Right atrium auricular region (tissue), 2 donors: ENCODE data around the gene ONECUT1. TPM values are rescaled to one million over a fixed set of nuclear protein-coding genes. Genes with fewer than 3 reads are reported as not detected.

Experiments
- DNase-seq: peaks from one replicate; pipeline ENCODE4 v3.0.0-alpha.2; 2019; ENCODE audit warnings: low spot score
- H3K27ac ChIP-seq, 2 donors: fragments of 200-600 bp; sonication (generic); 1 replicate in 1 of 2; 2 replicates in 1 of 2; pipeline ENCODE4 v1.5.1; 2016 to 2019
- H3K27me3 ChIP-seq, 2 donors: fragments of 200-600 bp; sonication (generic); one replicate each; pipeline versions ENCODE4 v1.5.1 to v1.6.0; 2017 to 2019
- H3K36me3 ChIP-seq: fragments of 200-600 bp; sonication (generic); one replicate; pipeline ENCODE4 v1.5.1; 2016
- H3K4me1 ChIP-seq, 2 donors: fragments of 200-600 bp; sonication (generic); one replicate each; pipeline versions ENCODE4 v1.5.1 to v1.6.0; 2017 to 2019
- H3K4me3 ChIP-seq, 2 donors: fragments of 200-600 bp; sonication (generic); 1 replicate in 1 of 2; 2 replicates in 1 of 2; pipeline ENCODE4 v1.5.1; 2017 to 2019; ENCODE audit warnings: mild to moderate bottlenecking in 1 of 2, moderate library complexity in 1 of 2
- H3K9me3 ChIP-seq, 2 donors: fragments of 200-600 bp; sonication (generic); one replicate each; pipeline ENCODE4 v1.5.1; 2019
- CTCF ChIP-seq, 2 donors: fragments of 200-600 bp; sonication (generic); IDR thresholded peaks; one replicate each; pipeline ENCODE4 v1.5.1; 2019; ENCODE audit warnings: antibody characterized with exemption in 2 of 2
- total RNA-seq, 2 donors: library from RNA; depleted of rRNA; stranded (reverse); fragments of >200 nt; gene quantifications; one replicate each; pipeline ENCODE4 v1.1.0, GENCODE V29; 2016

Gene ONECUT1
- total RNA-seq, 2 donors from 2014 or later: not detected

- Histone ChIP-seq H3K4me1 (peaks cover 0 to 8% of the 10 kb centered on the region in 2 donors), H3K27me3 (no peaks in the 10 kb centered on the region), H3K36me3 (no peaks in the 10 kb centered on the region), H3K9me3 (no peaks in the 10 kb centered on the region), H3K4me3 (no peak overlapping the region), H3K27ac (no peak overlapping the region)
- no peak for TF ChIP-seq CTCF (IDR thresholded peaks at IDR 0.05)
- DNase-seq: no peak
Observed at GRCh38 chr15:52734329-52734728, 55.8 kb downstream of the ONECUT1 start.

DNA sequence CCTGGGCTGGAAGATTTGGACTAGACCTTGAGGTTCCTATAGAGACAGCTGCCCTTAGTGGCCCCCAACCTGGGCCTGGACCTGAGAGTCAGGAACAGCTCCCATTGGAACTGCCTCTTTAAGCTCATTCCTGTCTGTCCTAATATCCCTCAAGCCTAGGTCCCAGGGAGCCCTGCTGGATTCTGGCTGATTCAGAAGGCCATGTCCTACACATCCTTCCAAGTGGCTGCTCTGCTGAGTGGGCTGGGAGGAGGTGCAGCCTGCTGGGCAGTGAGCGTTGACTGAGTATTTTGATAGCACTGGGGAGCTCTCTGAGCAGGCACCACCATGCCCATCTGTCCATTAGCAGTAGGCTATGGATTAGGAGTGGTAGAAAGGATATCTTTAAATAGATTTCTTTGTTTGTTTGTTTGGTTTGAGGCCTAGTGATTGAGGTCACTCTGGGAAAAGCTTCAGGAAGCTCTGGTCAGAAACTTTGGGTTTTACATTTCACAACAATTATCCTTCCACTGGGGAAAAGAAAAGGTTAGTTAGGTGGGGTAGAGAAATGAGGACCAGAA, 56.4 kb downstream of the ONECUT1 start:
- H3K27me3 ChIP-seq: no peaks in the 10 kb centered on the region
- no peak for DNase-seq
- no peaks in the 10 kb centered on the region for H3K36me3 ChIP-seq
- H3K4me3 ChIP-seq: no peak overlapping the region
- no peak overlapping the region for H3K27ac ChIP-seq
- no peak for TF ChIP-seq CTCF (IDR thresholded peaks at IDR 0.05)
- H3K4me1 ChIP-seq: peaks cover 0 to 8% of the 10 kb centered on the region in 2 donors
- no peaks in the 10 kb centered on the region for H3K9me3 ChIP-seq

DNA sequence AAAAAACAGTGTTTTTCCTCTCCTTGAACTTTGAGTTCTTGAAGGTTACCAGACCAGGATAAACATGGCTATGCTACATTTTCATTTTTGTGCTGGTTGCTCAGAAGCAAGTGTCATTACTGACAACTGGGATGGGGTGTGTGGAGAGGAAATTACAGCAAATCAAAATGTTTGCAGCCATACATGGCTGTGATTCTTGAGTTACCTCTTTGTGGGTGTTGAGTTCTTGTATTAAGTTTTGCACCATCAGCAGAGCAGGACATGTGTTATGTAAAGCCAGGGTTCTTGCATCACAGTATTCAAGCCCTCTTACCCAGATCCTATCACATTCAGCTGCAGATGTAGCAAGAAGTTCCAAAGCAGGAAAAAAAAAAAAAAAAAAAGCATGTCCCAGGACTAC, 57.0 kb downstream of the ONECUT1 start:
- Histone ChIP-seq H3K9me3 (no peaks in the 10 kb centered on the region), H3K27ac (no peak overlapping the region), H3K4me1 (peaks cover 0 to 8% of the 10 kb centered on the region in 2 donors), H3K27me3 (no peaks in the 10 kb centered on the region), H3K36me3 (no peaks in the 10 kb centered on the region), H3K4me3 (no peak overlapping the region)
- DNase-seq: no peak
- no peak for TF ChIP-seq CTCF (IDR thresholded peaks at IDR 0.05)

- no peak for TF ChIP-seq CTCF (IDR thresholded peaks at IDR 0.05)
- no peak for DNase-seq
- H3K27me3 ChIP-seq: no peaks in the 10 kb centered on the region
- no peaks in the 10 kb centered on the region for H3K9me3 ChIP-seq
- H3K36me3 ChIP-seq: no peaks in the 10 kb centered on the region
- no peak overlapping the region for H3K4me3 ChIP-seq
- H3K4me1 ChIP-seq: peaks cover 0 to 8% of the 10 kb centered on the region in 2 donors
- no peak overlapping the region for H3K27ac ChIP-seq
Observed at GRCh38 chr15:52732551-52732950, 57.6 kb downstream of the ONECUT1 start.

DNA sequence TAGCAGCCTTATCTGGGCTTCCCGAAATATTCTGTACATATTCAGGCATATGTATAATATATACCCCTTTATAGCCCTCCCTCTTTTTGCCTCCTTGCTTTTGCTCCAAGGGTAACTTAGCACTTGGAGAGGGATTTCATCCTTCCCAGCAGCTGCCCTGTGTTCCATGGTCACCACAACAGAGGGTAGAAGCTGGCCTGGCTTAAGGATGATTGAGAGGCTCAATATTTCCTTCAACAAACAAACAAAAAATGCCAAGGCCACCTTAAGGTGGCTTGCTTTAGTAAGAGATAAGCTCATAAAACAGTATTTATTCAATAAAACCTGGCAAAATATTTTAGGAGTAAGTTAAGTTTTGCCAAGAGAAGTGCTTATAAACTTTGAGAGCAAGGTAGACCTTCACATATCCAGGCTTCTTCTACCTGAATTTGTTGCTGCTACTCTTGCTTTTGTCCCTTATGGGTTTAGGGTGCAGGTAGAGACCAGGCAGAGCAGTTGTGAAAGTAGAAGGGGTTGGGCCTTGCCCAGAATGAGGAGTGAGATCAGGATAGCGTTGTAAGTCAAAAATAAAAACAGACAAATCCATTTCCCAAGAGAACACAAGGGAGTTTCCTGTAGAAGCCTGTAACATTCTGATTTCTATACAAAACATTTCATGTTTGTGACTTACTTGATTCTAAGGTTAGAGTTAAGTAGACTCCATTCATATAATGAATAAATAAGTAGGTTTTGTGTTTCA, 58.2 kb downstream of the ONECUT1 start:
- Histone ChIP-seq H3K27me3 (no peaks in the 10 kb centered on the region), H3K9me3 (no peaks in the 10 kb centered on the region), H3K4me1 (peaks cover 0 to 8% of the 10 kb centered on the region in 2 donors), H3K36me3 (no peaks in the 10 kb centered on the region), H3K27ac (no peak overlapping the region), H3K4me3 (no peak overlapping the region)
- DNase-seq: no peak
- no peak for TF ChIP-seq CTCF (IDR thresholded peaks at IDR 0.05)
